MM.1S (cell line): ENCODE results near the gene GRB2.

Experiments used
- DNase-seq: peaks from one replicate; pipeline ENCODE4 v3.0.0-alpha.2; 2015
- H2AFZ ChIP-seq: fragments of 300-600 bp; sonication (generic); 2 replicates; pipeline ENCODE4 v1.6.0; 2016; ENCODE audit warnings: antibody characterized with exemption, low read length
- H3F3A ChIP-seq: fragments of 300-600 bp; sonication (generic); 2 replicates; pipeline ENCODE4 v1.6.1; 2016; ENCODE audit warnings: mild to moderate bottlenecking, antibody characterized with exemption, low read length, moderate library complexity, mixed read lengths; ENCODE audit not compliant: insufficient read depth
- H3K27ac ChIP-seq: fragments of 300-600 bp; sonication (generic); 2 replicates; pipeline ENCODE4 v1.5.1; 2016; ENCODE audit warnings: mild to moderate bottlenecking, low read length
- H3K27me3 ChIP-seq: fragments of 300-600 bp; sonication (generic); replicated peaks from 2 replicates; pipeline ENCODE4 v1.6.0; 2016; ENCODE audit warnings: low read length; ENCODE audit not compliant: insufficient read depth
- H3K36me3 ChIP-seq: fragments of 300-600 bp; sonication (generic); replicated peaks from 2 replicates; pipeline ENCODE4 v1.6.1; 2016; ENCODE audit warnings: mild to moderate bottlenecking, low read length, mixed read lengths; ENCODE audit not compliant: insufficient read depth
- H3K4me1 ChIP-seq: fragments of 300-600 bp; sonication (generic); 2 replicates; pipeline ENCODE4 v1.6.1; 2016; ENCODE audit warnings: low read length, mixed read lengths
- H3K4me2 ChIP-seq: fragments of 300-600 bp; sonication (generic); 2 replicates; pipeline ENCODE4 v1.6.0; 2016; ENCODE audit warnings: low read depth, low read length
- H3K4me3 ChIP-seq: fragments of 300-600 bp; sonication (generic); 2 replicates; pipeline ENCODE4 v1.5.1; 2016; ENCODE audit warnings: low read length, mixed read lengths
- H3K79me2 ChIP-seq: fragments of 300-600 bp; sonication (generic); 2 replicates; pipeline ENCODE4 v1.6.1; 2016; ENCODE audit warnings: mixed run types, low read length, mixed read lengths
- H3K9ac ChIP-seq: fragments of 300-600 bp; sonication (generic); 2 replicates; pipeline ENCODE4 v1.6.1; 2016; ENCODE audit warnings: low read length, mixed read lengths
- H3K9me2 ChIP-seq: fragments of 300-600 bp; sonication (generic); replicated peaks from 2 replicates; pipeline ENCODE4 v1.6.1; 2016; ENCODE audit warnings: mild to moderate bottlenecking, low read length, mixed read lengths; ENCODE audit not compliant: insufficient read depth
- H3K9me3 ChIP-seq: fragments of 300-600 bp; sonication (generic); replicated peaks from 2 replicates; pipeline ENCODE4 v1.6.1; 2016; ENCODE audit warnings: mild to moderate bottlenecking, low read length, mixed read lengths; ENCODE audit not compliant: insufficient read depth
- H4K20me1 ChIP-seq: fragments of 300-600 bp; sonication (generic); 2 replicates; pipeline ENCODE4 v1.6.1; 2016; ENCODE audit warnings: mild to moderate bottlenecking, low read length, moderate library complexity, mixed read lengths; ENCODE audit not compliant: insufficient read depth
- CTCF ChIP-seq: fragments of 300-600 bp; sonication (generic); IDR thresholded peaks from 2 replicates; pipeline ENCODE4 v1.5.1; 2016; ENCODE audit warnings: antibody characterized with exemption, low read length, mixed read lengths
- EZH2 ChIP-seq: fragments of 300-600 bp; sonication (generic); optimal IDR thresholded peaks from 2 replicates; pipeline ENCODE3; 2017; ENCODE audit warnings: low read depth, mild to moderate bottlenecking, antibody characterized with exemption, low read length, mixed read lengths
- EZH2phosphoT487 ChIP-seq: fragments of 300-600 bp; sonication (generic); IDR thresholded peaks from 2 replicates; pipeline ENCODE4 v1.6.1; 2018; ENCODE audit warnings: antibody characterized with exemption, low read length

The GRB2 gene

GRCh38 chr17:75402026-75402425, 3.5 kb downstream of the GRB2 start:
- Histone ChIP-seq H3K36me3 (no peaks in the 10 kb centered on the region), H3K79me2 (peaks cover 85% of the 10 kb centered on the region), H3K4me1 (peaks cover 9% of the 10 kb centered on the region), H3K9me3 (no peaks in the 10 kb centered on the region), H4K20me1 (peaks cover 21% of the 10 kb centered on the region), H3K4me2 (no peak overlapping the region), H3K4me3 (no peak overlapping the region), H3K27ac (no peak overlapping the region), H3F3A (peaks cover 25% of the 10 kb centered on the region), H2AFZ (no peak overlapping the region), H3K9me2 (no peaks in the 10 kb centered on the region), H3K9ac (no peak overlapping the region), H3K27me3 (no peaks in the 10 kb centered on the region)
- DNase-seq: no peak
- TF ChIP-seq EZH2: no peak
- no peak for TF ChIP-seq CTCF
- TF ChIP-seq EZH2phosphoT487: no peak

GRCh38 chr17:75400326-75400939, 5.0 kb downstream of the GRB2 start:
- no peak overlapping the region for H3K9ac ChIP-seq
- no peak for DNase-seq
- H3K4me2 ChIP-seq: no peak overlapping the region
- no peaks in the 10 kb centered on the region for H3K9me3 ChIP-seq
- H3K79me2 ChIP-seq: peaks cover 100% of the 10 kb centered on the region
- no peaks in the 10 kb centered on the region for H3K27me3 ChIP-seq
- H3K9me2 ChIP-seq: no peaks in the 10 kb centered on the region
- H3K4me1 ChIP-seq: peaks cover 12% of the 10 kb centered on the region; the same call in 1 of the 2 replicates
- TF ChIP-seq CTCF: no peak
- peaks cover 14% of the 10 kb centered on the region for H3F3A ChIP-seq
- H2AFZ ChIP-seq: no peak overlapping the region
- no peak overlapping the region for H3K27ac ChIP-seq
- no peaks in the 10 kb centered on the region for H3K36me3 ChIP-seq
- no peak overlapping the region for H3K4me3 ChIP-seq
- peaks cover 31% of the 10 kb centered on the region for H4K20me1 ChIP-seq

- H4K20me1 ChIP-seq: peaks cover 31% of the 10 kb centered on the region
- no peak overlapping the region for H3K9ac ChIP-seq
- no peaks in the 10 kb centered on the region for H3K36me3 ChIP-seq
- no peak overlapping the region for H3K4me3 ChIP-seq
- peaks cover 100% of the 10 kb centered on the region for H3K79me2 ChIP-seq
- H2AFZ ChIP-seq: no peak overlapping the region
- no peaks in the 10 kb centered on the region for H3K9me3 ChIP-seq
- H3F3A ChIP-seq: peaks cover 16% of the 10 kb centered on the region
- peaks cover 21% of the 10 kb centered on the region for H3K4me1 ChIP-seq
- H3K4me2 ChIP-seq: no peak overlapping the region
- H3K9me2 ChIP-seq: no peaks in the 10 kb centered on the region
- H3K27ac ChIP-seq: no peak overlapping the region
- no peak for TF ChIP-seq CTCF
- no peak for TF ChIP-seq EZH2phosphoT487
- no peak for TF ChIP-seq EZH2
- no peak for DNase-seq
- H3K27me3 ChIP-seq: no peaks in the 10 kb centered on the region
These were observed 7.2 kb downstream of the GRB2 start for GRCh38 chr17:75398279-75398678.
